ENCODE results near the gene PKNOX2. TPM values are rescaled to one million over a fixed set of nuclear protein-coding genes. Genes with fewer than 3 reads are reported as not detected.

The PKNOX2 gene
- polyA plus RNA-seq, 2 of the 4 experiments (the other 2 are of a cell fraction) = not detected

GRCh38 chr11:125280646-125281045, 116.1 kb downstream of the PKNOX2 start (continued):
- no peak for TF ChIP-seq ATOH8 (CRISPR knock-in tag; IDR thresholded peaks at IDR 0.05; ENCODE audit: low read depth)
- TF ChIP-seq, protein P1, sequence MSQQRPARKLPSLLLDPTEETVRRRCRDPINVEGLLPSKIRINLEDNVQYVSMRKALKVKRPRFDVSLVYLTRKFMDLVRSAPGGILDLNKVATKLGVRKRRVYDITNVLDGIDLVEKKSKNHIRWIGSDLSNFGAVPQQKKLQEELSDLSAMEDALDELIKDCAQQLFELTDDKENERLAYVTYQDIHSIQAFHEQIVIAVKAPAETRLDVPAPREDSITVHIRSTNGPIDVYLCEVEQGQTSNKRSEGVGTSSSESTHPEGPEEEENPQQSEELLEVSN (IDR thresholded peaks at IDR 0.05; ENCODE audit: borderline replicate concordance, low read depth) = no peak
- TF ChIP-seq RCOR1 (IDR thresholded peaks at IDR 0.05; ENCODE audit: low read depth, low read length) = no peak
- TF ChIP-seq ZSCAN20 (CRISPR knock-in tag; IDR thresholded peaks at IDR 0.05) = no peak
- TF ChIP-seq, protein P2, sequence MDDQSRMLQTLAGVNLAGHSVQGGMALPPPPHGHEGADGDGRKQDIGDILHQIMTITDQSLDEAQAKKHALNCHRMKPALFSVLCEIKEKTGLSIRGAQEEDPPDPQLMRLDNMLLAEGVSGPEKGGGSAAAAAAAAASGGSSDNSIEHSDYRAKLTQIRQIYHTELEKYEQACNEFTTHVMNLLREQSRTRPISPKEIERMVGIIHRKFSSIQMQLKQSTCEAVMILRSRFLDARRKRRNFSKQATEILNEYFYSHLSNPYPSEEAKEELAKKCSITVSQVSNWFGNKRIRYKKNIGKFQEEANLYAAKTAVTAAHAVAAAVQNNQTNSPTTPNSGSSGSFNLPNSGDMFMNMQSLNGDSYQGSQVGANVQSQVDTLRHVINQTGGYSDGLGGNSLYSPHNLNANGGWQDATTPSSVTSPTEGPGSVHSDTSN (IDR thresholded peaks at IDR 0.05) = no peak
- TF ChIP-seq, protein P3, sequence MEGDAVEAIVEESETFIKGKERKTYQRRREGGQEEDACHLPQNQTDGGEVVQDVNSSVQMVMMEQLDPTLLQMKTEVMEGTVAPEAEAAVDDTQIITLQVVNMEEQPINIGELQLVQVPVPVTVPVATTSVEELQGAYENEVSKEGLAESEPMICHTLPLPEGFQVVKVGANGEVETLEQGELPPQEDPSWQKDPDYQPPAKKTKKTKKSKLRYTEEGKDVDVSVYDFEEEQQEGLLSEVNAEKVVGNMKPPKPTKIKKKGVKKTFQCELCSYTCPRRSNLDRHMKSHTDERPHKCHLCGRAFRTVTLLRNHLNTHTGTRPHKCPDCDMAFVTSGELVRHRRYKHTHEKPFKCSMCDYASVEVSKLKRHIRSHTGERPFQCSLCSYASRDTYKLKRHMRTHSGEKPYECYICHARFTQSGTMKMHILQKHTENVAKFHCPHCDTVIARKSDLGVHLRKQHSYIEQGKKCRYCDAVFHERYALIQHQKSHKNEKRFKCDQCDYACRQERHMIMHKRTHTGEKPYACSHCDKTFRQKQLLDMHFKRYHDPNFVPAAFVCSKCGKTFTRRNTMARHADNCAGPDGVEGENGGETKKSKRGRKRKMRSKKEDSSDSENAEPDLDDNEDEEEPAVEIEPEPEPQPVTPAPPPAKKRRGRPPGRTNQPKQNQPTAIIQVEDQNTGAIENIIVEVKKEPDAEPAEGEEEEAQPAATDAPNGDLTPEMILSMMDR (IDR thresholded peaks at IDR 0.05) = no peak
- no peak for TF ChIP-seq HDAC2 (IDR thresholded peaks at IDR 0.05)
- TF ChIP-seq FOSB (CRISPR knock-in tag; IDR thresholded peaks at IDR 0.05) = no peak
- TF ChIP-seq RAD21 (conservative IDR thresholded peaks at IDR 0.05 in 1 of 2, IDR thresholded peaks at IDR 0.05 in 1 of 2) = no peak
- no peak for TF ChIP-seq REST (IDR thresholded peaks at IDR 0.05)

GRCh38 chr11:125281831-125282595, 117.5 kb downstream of the PKNOX2 start:
- H3K4me2 ChIP-seq = no peak overlapping the region
- ChIA-PET CTCF (interaction anchor here (1.4 kb wide), 1 partner anchor 64 kb away, joined by 3 read pairs; no protein-coding TSS in a partner anchor), POLR2A (no interaction called here)
- WGBS (ENCODE audit: missing lambda C conversion rate) = 32% methylated on average over 12 of the region's 12 CpGs
- no peaks in the 10 kb centered on the region for H3K9me3 ChIP-seq
- no peak overlapping the region for H3K27ac ChIP-seq
- DNase-seq (ENCODE audit: low read depth in 1 of 2, low spot score in 1 of 2) = no peak
- ATAC-seq = no peak
- no peak for FAIRE-seq
- TF ChIP-seq ATOH8 (CRISPR knock-in tag; IDR thresholded peaks at IDR 0.05; ENCODE audit: low read depth) (no peak), KDM5A (IDR thresholded peaks at IDR 0.05) (no peak), MAZ (IDR thresholded peaks at IDR 0.05; ENCODE audit: borderline replicate concordance, low read depth, low read length) (no peak), HOXA7 (CRISPR knock-in tag; IDR thresholded peaks at IDR 0.05) (no peak), ZNF302 (CRISPR knock-in tag; IDR thresholded peaks at IDR 0.05) (no peak), FOXS1 (CRISPR knock-in tag; IDR thresholded peaks at IDR 0.05) (no peak), KDM1A (IDR thresholded peaks at IDR 0.05; ENCODE audit: low read depth) (no peak)
- no peak overlapping the region for H3K4me3 ChIP-seq
- H3K4me1 ChIP-seq = no peaks in the 10 kb centered on the region

Data from A549 (cell line).